ENCODE results near the gene TAS1R3. TPM values are rescaled to one million over a fixed set of nuclear protein-coding genes. Genes with fewer than 3 reads are reported as not detected.

TAS1R3 gene
- total RNA-seq, 1 experiment from 2014 or later = 0.28 TPM

DNA sequence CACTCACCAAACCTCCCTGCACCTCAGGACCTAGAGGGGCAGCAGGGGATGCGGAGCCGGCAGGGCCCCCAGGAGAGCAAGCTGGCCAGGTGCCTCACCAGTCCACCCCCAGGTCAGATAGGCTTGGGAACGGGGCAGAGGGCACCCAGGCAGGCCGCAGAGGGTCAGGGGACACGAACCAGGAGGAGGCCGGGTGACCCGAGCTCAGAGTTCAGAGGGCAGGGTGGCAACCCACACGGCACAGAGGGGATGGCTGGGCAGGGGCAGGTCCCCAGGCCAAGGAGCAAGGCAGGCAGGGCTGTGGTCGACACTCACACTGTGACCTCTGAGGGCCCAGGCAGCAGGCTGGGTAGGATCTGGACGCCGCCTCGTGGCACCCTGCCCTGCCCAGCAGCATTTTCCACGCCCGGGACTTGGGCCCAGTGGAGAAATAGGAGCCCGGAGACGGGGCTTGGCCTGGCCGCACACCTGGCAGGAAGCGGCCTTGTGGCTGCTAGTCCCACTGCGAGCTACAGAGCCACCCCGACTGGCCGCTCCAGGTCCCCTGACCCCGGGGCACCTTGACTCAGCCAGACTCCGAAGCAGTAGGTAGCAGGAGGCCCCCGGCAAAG is 12.8 kb downstream of the TAS1R3 start:
- no peak overlapping the region for H3K18ac ChIP-seq (ENCODE audit: insufficient read length, low read depth, low read length)
- H2AFZ ChIP-seq (ENCODE audit: low read length) = no peak overlapping the region
- H3K4me1 ChIP-seq (ENCODE audit: insufficient read depth, low read length) = no peaks in the 10 kb centered on the region; the same call in 1 of the 2 replicates
- TF ChIP-seq, protein P1, sequence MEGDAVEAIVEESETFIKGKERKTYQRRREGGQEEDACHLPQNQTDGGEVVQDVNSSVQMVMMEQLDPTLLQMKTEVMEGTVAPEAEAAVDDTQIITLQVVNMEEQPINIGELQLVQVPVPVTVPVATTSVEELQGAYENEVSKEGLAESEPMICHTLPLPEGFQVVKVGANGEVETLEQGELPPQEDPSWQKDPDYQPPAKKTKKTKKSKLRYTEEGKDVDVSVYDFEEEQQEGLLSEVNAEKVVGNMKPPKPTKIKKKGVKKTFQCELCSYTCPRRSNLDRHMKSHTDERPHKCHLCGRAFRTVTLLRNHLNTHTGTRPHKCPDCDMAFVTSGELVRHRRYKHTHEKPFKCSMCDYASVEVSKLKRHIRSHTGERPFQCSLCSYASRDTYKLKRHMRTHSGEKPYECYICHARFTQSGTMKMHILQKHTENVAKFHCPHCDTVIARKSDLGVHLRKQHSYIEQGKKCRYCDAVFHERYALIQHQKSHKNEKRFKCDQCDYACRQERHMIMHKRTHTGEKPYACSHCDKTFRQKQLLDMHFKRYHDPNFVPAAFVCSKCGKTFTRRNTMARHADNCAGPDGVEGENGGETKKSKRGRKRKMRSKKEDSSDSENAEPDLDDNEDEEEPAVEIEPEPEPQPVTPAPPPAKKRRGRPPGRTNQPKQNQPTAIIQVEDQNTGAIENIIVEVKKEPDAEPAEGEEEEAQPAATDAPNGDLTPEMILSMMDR (conservative IDR thresholded peaks at IDR 0.05) = no peak
- WGBS (ENCODE audit: extremely low coverage, insufficient read length, low lambda C conversion rate) = no CpG with 5 or more reads among the region's 24 CpGs
- H4K91ac ChIP-seq (ENCODE audit: insufficient read length, low read depth, low read length) = no peak overlapping the region
- H3K4me2 ChIP-seq (ENCODE audit: insufficient read depth, insufficient read length, low read length) = no peak overlapping the region
- no peak overlapping the region for H3K27ac ChIP-seq (ENCODE audit: insufficient read length, low read depth, low read length)
- peaks cover 9% of the 10 kb centered on the region for H3K23me2 ChIP-seq (ENCODE audit: insufficient read length, low read depth, low read length, poor library complexity, severe bottlenecking)
- H3K79me1 ChIP-seq (ENCODE audit: insufficient read depth, low read depth, low read length, poor library complexity, severe bottlenecking) = peaks cover 13% of the 10 kb centered on the region
- H3K36me3 Mint-ChIP-seq (ENCODE audit: insufficient read depth in 1 of 3, low read depth in 3 of 3) = peaks cover 21 to 29% (median 29%) of the 10 kb centered on the region in 3 experiments
- H2BK15ac ChIP-seq (ENCODE audit: low read depth, low read length) = no peak overlapping the region
- no peaks in the 10 kb centered on the region for H3K9me3 ChIP-seq (ENCODE audit: control insufficient read depth, low read depth, low read length)
- H4K20me1 ChIP-seq (ENCODE audit: control insufficient read depth, insufficient read depth, insufficient read length) = peaks cover 3% of the 10 kb centered on the region
- H3K14ac ChIP-seq (ENCODE audit: insufficient read depth, low read length) = no peak overlapping the region
- H4K8ac ChIP-seq (replicated peaks; ENCODE audit: insufficient read length, low read depth, low read length) = no peak overlapping the region
- peaks cover 3% of the 10 kb centered on the region; the same call in 1 of the 2 replicates for H3K79me2 ChIP-seq (ENCODE audit: insufficient read depth, low read length)
- no peak overlapping the region for H3K4me3 Mint-ChIP-seq
- no peak overlapping the region for H2BK5ac ChIP-seq (ENCODE audit: insufficient read length, low read length)
- H3K27me3 Mint-ChIP-seq (ENCODE audit: low read depth) = no peaks in the 10 kb centered on the region
- H3K9ac ChIP-seq (ENCODE audit: extremely low read depth, insufficient read length, low read length) = no peak overlapping the region
- H3K27ac Mint-ChIP-seq = peak overlapping the region in 1 of 3 experiments; percentile 52; a peak in 1 of 7 replicates
- H3K23ac ChIP-seq (ENCODE audit: insufficient read length, low read depth, low read length) = no peak overlapping the region
- no peak overlapping the region for H4K5ac ChIP-seq (ENCODE audit: insufficient read length, low read depth, low read length)
- no peaks in the 10 kb centered on the region for H3K27me3 ChIP-seq (ENCODE audit: insufficient read depth, low read length)
- no peak overlapping the region for H3K56ac ChIP-seq (ENCODE audit: insufficient read length, low read depth, low read length)
- H2BK120ac ChIP-seq (ENCODE audit: low read depth, low read length, poor library complexity, severe bottlenecking) = no peak overlapping the region
- no peak overlapping the region for H2BK12ac ChIP-seq (ENCODE audit: insufficient read length, low read depth, low read length)
- peaks cover 0 to 8% of the 10 kb centered on the region in 2 experiments; a peak in 3 of 5 replicates for H3K9me3 Mint-ChIP-seq
- no peak overlapping the region for H3T11ph ChIP-seq (ENCODE audit: low read length)
- H2BK20ac ChIP-seq (ENCODE audit: low read depth, low read length, poor library complexity, severe bottlenecking) = no peak overlapping the region
- no peak overlapping the region for H2AK5ac ChIP-seq (ENCODE audit: insufficient read length, low read length)
- peaks cover 6 to 15% of the 10 kb centered on the region in 2 experiments for H3K4me1 Mint-ChIP-seq
- H3K4ac ChIP-seq (ENCODE audit: low read depth, low read length) = no peak overlapping the region
- no peak for DNase-seq
